ENCODE measurements around the gene RBMXL3. TPM values are rescaled to one million over a fixed set of nuclear protein-coding genes. Genes with fewer than 3 reads are reported as not detected.
"Not testable (repeated sequence)": the region's sequence is repeated elsewhere in the genome, so short reads cannot be mapped to it uniquely, and the experiment has no call there.

RBMXL3 gene
- total RNA-seq, 6 donors from 2014 or later: not detected

- WGBS, 2 donors: 48 to 77% methylated on average over 3 of the region's 3 CpGs
- no peak for TF ChIP-seq CTCF (IDR thresholded peaks at IDR 0.05)
- no peak for TF ChIP-seq POLR2A (IDR thresholded peaks at IDR 0.05)
- TF ChIP-seq EP300 (IDR thresholded peaks at IDR 0.05): no peak
- no peak for TF ChIP-seq POLR2AphosphoS5 (IDR thresholded peaks at IDR 0.05)
- Histone ChIP-seq H3K4me1 (no peaks in the 10 kb centered on the region), H3K9me3 (no peaks in the 10 kb centered on the region), H3K4me3 (no peak overlapping the region), H3K27me3 (no peaks in the 10 kb centered on the region), H3K36me3 (no peaks in the 10 kb centered on the region), H3K27ac (no peak overlapping the region)
- ATAC-seq (ENCODE audit: low FRiP score in 2 of 2) (no peak), DNase-seq (no peak)
Observed at GRCh38 chrX:115214605-115215004, 25.4 kb downstream of the RBMXL3 start.

- not testable (repeated sequence) for H3K9me3 ChIP-seq; H3K27me3 ChIP-seq; DNase-seq; H3K27ac ChIP-seq; H3K36me3 ChIP-seq; H3K4me3 ChIP-seq; H3K4me1 ChIP-seq; ATAC-seq (ENCODE audit: low FRiP score in 2 of 2)
- 84 to 86% methylated on average over 4 of the region's 4 CpGs for WGBS, 2 donors
Observed at GRCh38 chrX:115217346-115217745, 28.1 kb downstream of the RBMXL3 start.

GRCh38 chrX:115226929-115227328 lies 37.7 kb downstream of the RBMXL3 start:
- Histone ChIP-seq H3K36me3 (no peaks in the 10 kb centered on the region), H3K9me3 (no peaks in the 10 kb centered on the region), H3K27ac (no peak overlapping the region), H3K27me3 (no peaks in the 10 kb centered on the region), H3K4me1 (no peaks in the 10 kb centered on the region), H3K4me3 (no peak overlapping the region)
- WGBS, 2 donors: 32 to 50% methylated on average over 1 of the region's 1 CpG
- DNase-seq (no peak), ATAC-seq (ENCODE audit: low FRiP score in 2 of 2) (peak in 1 of 2 donors; percentile 65)
- TF ChIP-seq POLR2AphosphoS5 (IDR thresholded peaks at IDR 0.05) (no peak), EP300 (IDR thresholded peaks at IDR 0.05) (no peak), CTCF (IDR thresholded peaks at IDR 0.05) (peak in 1 of 6 experiments; percentile 21), POLR2A (IDR thresholded peaks at IDR 0.05) (no peak)

GRCh38 chrX:115229337-115230003 lies 40.3 kb downstream of the RBMXL3 start:
- no peak overlapping the region for H3K4me3 ChIP-seq
- peak overlapping the region in 1 of 4 donors; percentile 21 for H3K27ac ChIP-seq
- DNase-seq (no peak), ATAC-seq (ENCODE audit: low FRiP score in 2 of 2) (no peak)
- H3K27me3 ChIP-seq: peaks cover 0 to 10% (median 0%) of the 10 kb centered on the region in 4 donors
- WGBS, 2 donors: 26 to 28% methylated on average over 4 of the region's 4 CpGs
- TF ChIP-seq POLR2AphosphoS5 (IDR thresholded peaks at IDR 0.05) (no peak), EP300 (IDR thresholded peaks at IDR 0.05) (no peak), CTCF (IDR thresholded peaks at IDR 0.05) (no peak), POLR2A (IDR thresholded peaks at IDR 0.05) (no peak)
- no peaks in the 10 kb centered on the region for H3K4me1 ChIP-seq
- H3K9me3 ChIP-seq: no peaks in the 10 kb centered on the region
- no peaks in the 10 kb centered on the region for H3K36me3 ChIP-seq

GRCh38 chrX:115232933-115233496 lies 43.8 kb downstream of the RBMXL3 start:
- Histone ChIP-seq H3K4me1 (no peaks in the 10 kb centered on the region), H3K4me3 (peak overlapping the region in 3 of 4 donors; percentile 49 to 57 (median 57)), H3K9me3 (no peaks in the 10 kb centered on the region), H3K27me3 (peaks cover 0 to 10% (median 0%) of the 10 kb centered on the region in 4 donors), H3K36me3 (no peaks in the 10 kb centered on the region), H3K27ac (peak overlapping the region; percentile 14 to 80 (median 71))
- WGBS, 2 donors: 1 to 20% methylated on average over 6 of the region's 6 CpGs
- no peak for DNase-seq
- TF ChIP-seq CTCF (IDR thresholded peaks at IDR 0.05) (no peak), POLR2AphosphoS5 (IDR thresholded peaks at IDR 0.05) (no peak), POLR2A (IDR thresholded peaks at IDR 0.05) (no peak), EP300 (IDR thresholded peaks at IDR 0.05) (no peak)
- no peak for ATAC-seq (ENCODE audit: low FRiP score in 2 of 2)
